WERI-Rb-1 (cell line): ENCODE data around the gene ADARB1.

ENCODE experiments used
- DNase-seq: peaks from one replicate; pipeline ENCODE4 v3.0.0-alpha.2; 2020
- H3K27ac ChIP-seq: fragments of 250-450 bp; sonication (Bioruptor Pico); 2 replicates; pipeline ENCODE4 v1.5.1; 2020; ENCODE audit warnings: mild to moderate bottlenecking, moderate library complexity
- H3K27me3 ChIP-seq: fragments of 250-450 bp; sonication (Bioruptor Pico); 2 replicates; pipeline ENCODE4 v1.5.1; 2021; ENCODE audit warnings: mild to moderate bottlenecking, low read depth, moderate library complexity; ENCODE audit not compliant: insufficient read depth, severe bottlenecking
- H3K36me3 ChIP-seq: fragments of 250-450 bp; sonication (Bioruptor Pico); 2 replicates; pipeline ENCODE4 v1.5.1; 2020; ENCODE audit warnings: mild to moderate bottlenecking, moderate library complexity
- H3K4me3 ChIP-seq: 2 replicates; pipeline ENCODE4 v1.5.1; 2011; ENCODE audit warnings: low read depth, mild to moderate bottlenecking, control low read depth, low read length
- H3K9me3 ChIP-seq: fragments of 250-450 bp; sonication (Bioruptor Pico); 2 replicates; pipeline ENCODE4 v1.5.1; 2021; ENCODE audit warnings: mild to moderate bottlenecking, moderate library complexity; ENCODE audit not compliant: severe bottlenecking
- TF ChIP-seq, protein P1 (sequence below): IDR thresholded peaks from 2 replicates; pipeline ENCODE4 v1.5.1; 2011; ENCODE audit warnings: low read depth, mild to moderate bottlenecking, control low read depth, inconsistent platforms, low read length

Gene ADARB1

DNA sequence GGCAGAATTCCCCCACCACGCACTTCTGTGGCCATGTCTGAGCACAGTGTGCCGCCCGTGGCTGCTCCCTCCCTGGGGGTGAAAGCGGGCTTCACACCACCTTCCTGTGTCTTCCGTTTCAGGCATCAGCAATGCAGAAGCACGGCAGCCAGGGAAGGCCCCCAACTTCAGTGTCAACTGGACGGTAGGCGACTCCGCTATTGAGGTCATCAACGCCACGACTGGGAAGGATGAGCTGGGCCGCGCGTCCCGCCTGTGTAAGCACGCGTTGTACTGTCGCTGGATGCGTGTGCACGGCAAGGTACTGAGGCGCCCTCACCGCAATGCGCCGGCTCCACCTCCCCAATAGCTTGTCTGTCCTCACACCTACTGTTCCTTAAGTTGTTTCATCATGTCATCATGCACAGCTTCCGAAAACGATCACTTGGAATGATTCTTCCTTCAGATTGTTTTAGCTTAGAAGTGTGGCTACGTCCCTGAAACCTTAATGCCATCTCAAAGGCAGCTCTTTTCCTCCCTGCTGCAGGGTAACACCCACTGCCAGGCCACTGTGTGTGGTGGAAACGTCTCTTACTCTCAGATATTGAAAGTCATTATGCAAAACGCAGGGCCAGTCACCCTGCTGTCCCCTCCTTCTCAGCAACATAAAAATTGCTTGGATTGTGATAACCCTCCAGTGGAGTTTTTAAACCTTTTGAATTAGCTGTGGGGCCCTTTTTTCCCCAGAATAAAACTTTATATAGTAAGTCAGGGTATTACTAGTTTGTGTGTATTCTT lies 146.5 kb downstream of the ADARB1 start:
- H3K27me3 ChIP-seq, result no peaks in the 10 kb centered on the region
- peaks cover 25% of the 10 kb centered on the region for H3K36me3 ChIP-seq

DNA sequence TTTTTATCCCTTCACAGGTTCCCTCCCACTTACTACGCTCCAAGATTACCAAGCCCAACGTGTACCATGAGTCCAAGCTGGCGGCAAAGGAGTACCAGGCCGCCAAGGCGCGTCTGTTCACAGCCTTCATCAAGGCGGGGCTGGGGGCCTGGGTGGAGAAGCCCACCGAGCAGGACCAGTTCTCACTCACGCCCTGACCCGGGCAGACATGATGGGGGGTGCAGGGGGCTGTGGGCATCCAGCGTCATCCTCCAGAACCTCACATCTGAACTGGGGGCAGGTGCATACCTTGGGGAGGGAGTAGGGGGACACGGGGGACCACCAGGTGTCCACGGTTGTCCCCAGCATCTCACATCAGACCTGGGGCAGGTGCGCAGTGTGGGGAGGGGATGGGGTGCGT lies 147.6 kb downstream of the ADARB1 start:
- Histone ChIP-seq H3K4me3 (no peak overlapping the region), H3K9me3 (peaks cover 7% of the 10 kb centered on the region), H3K27me3 (no peaks in the 10 kb centered on the region), H3K27ac (no peak overlapping the region), H3K36me3 (peaks cover 25% of the 10 kb centered on the region)
- no peak for DNase-seq
- TF ChIP-seq, protein P1, sequence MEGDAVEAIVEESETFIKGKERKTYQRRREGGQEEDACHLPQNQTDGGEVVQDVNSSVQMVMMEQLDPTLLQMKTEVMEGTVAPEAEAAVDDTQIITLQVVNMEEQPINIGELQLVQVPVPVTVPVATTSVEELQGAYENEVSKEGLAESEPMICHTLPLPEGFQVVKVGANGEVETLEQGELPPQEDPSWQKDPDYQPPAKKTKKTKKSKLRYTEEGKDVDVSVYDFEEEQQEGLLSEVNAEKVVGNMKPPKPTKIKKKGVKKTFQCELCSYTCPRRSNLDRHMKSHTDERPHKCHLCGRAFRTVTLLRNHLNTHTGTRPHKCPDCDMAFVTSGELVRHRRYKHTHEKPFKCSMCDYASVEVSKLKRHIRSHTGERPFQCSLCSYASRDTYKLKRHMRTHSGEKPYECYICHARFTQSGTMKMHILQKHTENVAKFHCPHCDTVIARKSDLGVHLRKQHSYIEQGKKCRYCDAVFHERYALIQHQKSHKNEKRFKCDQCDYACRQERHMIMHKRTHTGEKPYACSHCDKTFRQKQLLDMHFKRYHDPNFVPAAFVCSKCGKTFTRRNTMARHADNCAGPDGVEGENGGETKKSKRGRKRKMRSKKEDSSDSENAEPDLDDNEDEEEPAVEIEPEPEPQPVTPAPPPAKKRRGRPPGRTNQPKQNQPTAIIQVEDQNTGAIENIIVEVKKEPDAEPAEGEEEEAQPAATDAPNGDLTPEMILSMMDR, result no peak

More for the DNA sequence above, 146.5 kb downstream of the ADARB1 start:
- Histone ChIP-seq H3K4me3 (no peak overlapping the region), H3K9me3 (peaks cover 12% of the 10 kb centered on the region), H3K27ac (peak overlapping the region; percentile 35)
- no peak for DNase-seq
- TF ChIP-seq, protein P1, result no peak

DNA sequence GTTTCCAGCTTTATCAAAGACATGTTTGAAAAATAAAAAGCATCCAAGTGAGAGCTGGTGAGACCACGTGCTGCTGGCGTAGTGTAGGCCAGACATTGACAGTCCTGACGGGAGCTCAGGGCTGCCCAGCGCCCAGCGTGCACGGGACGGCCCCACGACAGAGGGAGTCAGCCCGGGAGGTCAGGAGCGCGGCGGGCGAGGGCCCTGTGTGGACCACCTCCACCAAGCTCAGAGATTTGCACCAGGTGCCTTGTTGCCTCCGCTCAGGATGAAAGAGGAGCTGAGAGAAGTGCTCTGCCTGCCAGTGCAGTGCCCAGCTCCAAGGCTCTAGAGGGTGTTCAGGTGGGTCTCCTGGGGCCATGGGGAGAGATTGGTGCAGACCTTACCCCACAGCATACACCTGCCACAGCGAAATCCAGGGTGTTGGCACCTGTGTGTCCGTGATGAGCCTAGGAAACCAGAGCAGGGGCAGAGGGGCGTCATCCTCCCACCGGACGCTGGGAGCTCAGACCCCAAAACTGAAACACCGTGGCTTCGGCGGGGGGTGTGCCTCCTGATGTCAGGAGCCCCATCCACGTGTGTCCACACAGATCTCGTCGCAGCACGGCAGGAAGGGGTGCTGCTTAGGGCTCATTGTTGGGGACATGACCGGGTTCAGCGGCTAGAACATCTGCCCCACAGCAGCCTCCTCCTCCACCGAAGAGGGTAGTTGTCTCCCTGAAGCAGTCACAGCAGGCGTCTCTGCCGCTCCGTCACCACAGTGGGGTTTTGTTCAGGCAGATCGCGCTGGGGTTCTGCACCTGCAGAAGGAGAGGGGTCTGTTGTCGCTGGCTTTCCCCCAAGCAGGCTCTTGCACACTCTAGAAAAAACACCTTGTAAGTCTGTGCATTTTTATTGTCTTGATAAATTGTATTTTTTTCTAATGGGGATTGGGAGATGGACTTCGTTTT lies 149.1 kb downstream of the ADARB1 start:
- Histone ChIP-seq H3K4me3 (no peak overlapping the region), H3K9me3 (no peaks in the 10 kb centered on the region), H3K36me3 (peaks cover 18% of the 10 kb centered on the region), H3K27ac (no peak overlapping the region), H3K27me3 (no peaks in the 10 kb centered on the region)
- no peak for DNase-seq
- TF ChIP-seq, protein P1, result no peak

DNA sequence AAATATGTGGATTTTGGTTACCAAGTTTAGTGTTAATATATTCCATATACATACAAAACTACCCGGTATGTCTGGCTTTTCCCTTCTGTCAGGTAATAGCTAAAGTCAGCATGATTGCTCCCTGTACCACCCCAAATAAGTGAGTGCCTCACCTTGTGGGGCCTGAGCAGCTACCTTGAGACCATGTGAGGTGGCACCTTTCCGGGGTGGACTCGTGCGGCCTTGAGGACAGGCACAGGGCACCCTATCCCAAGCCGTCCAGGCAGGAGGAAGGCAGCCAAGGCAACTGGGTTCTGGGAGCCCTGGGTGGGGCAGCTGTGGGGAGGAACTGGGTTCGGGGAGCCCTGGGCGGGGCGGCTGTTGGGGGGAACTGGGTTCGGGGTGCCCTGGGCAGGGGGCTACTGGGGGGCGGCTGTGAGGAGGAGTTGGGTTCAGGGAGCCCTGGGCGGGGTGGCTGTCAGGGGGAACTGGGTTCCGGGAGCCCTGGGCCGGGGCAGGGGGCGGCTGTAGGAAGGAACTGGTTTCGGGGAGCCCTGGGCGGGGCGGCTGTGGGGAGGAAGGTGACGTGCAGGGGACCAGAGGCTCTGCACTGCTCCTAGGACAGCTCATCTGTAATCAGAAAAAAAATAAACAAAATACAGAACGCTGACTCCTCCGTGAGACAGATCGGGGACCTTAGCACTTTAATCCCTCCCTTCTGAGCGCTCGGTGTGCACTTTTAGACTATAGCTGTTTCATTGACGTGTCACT lies 150.0 kb downstream of the ADARB1 start:
- Histone ChIP-seq H3K27me3 (no peaks in the 10 kb centered on the region), H3K4me3 (no peak overlapping the region), H3K9me3 (no peaks in the 10 kb centered on the region), H3K27ac (peak overlapping the region; percentile 20), H3K36me3 (peaks cover 18% of the 10 kb centered on the region)
- TF ChIP-seq, protein P1, result no peak
- no peak for DNase-seq

DNA sequence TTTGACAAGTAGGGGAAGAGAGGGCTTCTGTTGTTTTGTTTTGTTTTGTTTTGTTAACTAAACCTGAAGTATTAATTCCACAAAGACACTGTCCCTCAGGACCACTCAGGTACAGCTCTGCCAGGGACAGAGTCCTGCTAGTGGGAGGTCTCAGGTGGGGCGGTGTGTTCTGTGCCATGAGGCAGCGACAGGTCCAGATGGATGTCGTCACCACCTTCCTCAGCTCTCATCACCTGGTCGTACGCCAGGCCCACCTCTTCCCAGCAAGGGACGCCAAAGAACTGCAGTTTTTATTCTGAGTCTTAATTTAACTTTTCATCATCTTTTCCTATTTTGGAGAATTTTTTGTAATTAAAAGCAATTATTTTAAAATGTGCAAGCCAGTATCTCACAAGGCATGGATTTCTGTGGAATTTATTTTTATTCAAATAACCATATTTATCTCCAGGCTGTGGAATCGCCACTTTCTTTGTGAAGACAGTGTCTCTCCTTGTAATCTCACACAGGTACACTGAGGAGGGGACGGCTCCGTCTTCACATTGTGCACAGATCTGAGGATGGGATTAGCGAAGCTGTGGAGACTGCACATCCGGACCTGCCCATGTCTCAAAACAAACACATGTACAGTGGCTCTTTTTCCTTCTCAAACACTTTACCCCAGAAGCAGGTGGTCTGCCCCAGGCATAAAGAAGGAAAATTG lies 150.8 kb downstream of the ADARB1 start:
- Histone ChIP-seq H3K4me3 (no peak overlapping the region), H3K27ac (peak overlapping the region; percentile 20), H3K27me3 (no peaks in the 10 kb centered on the region), H3K9me3 (no peaks in the 10 kb centered on the region), H3K36me3 (peaks cover 18% of the 10 kb centered on the region)
- TF ChIP-seq, protein P1, result no peak
- DNase-seq, result peak; percentile 64
